Measurements from ENCODE around the gene ADGRV1.
"Not testable (repeated sequence)": the region's sequence is repeated elsewhere in the genome, so short reads cannot be mapped to it uniquely, and the experiment has no call there.

ADGRV1 gene

GRCh38 chr5:90645024-90645610, 86.5 kb downstream of the ADGRV1 start:
- in situ Hi-C loops (cut with HindIII; ENCODE audit: low sequenced_read_pairs): no loop called here
- DNase-seq (ENCODE audit: low read depth): no peak
- H3K4me3 ChIP-seq (ENCODE audit: low read depth, low read length): no peak overlapping the region
- TF ChIP-seq CTCF (IDR thresholded peaks at IDR 0.05; ENCODE audit: low read depth, low read length, missing control alignments): no peak

GRCh38 chr5:90650767-90651166, 92.2 kb downstream of the ADGRV1 start:
- TF ChIP-seq CTCF (IDR thresholded peaks at IDR 0.05; ENCODE audit: low read depth, low read length, missing control alignments): no peak
- H3K4me3 ChIP-seq (ENCODE audit: low read depth, low read length): no peak overlapping the region
- no peak for DNase-seq (ENCODE audit: low read depth)
- in situ Hi-C loops (cut with HindIII; ENCODE audit: low sequenced_read_pairs): no loop called here

DNA sequence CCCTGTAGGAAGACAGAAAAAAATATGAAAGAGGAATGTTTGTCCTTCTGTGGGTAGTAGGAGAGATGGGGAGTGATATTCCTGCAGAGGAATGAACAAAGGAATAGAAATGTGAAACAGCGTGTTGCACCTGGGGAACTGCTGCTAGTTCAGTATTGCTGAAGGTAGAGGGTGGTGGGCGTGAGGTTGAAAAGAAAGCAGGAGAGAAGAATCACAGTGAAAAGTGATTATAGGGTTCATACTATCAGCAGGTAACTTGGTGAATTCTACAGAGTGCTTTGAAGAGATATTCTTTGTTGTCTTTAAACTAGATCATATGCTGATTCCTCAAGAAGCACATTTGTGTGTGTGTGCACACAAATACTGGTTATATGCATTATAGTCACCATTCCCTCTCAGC, 95.6 kb downstream of the ADGRV1 start:
- in situ Hi-C loops (cut with HindIII; ENCODE audit: low sequenced_read_pairs): no loop called here
- no peak for DNase-seq (ENCODE audit: low read depth)
- no peak for TF ChIP-seq CTCF (IDR thresholded peaks at IDR 0.05; ENCODE audit: low read depth, low read length, missing control alignments)
- H3K4me3 ChIP-seq (ENCODE audit: low read depth, low read length): no peak overlapping the region

- no peak for TF ChIP-seq CTCF (IDR thresholded peaks at IDR 0.05; ENCODE audit: low read depth, low read length, missing control alignments)
- no peak overlapping the region for H3K4me3 ChIP-seq (ENCODE audit: low read depth, low read length)
- in situ Hi-C loops (cut with HindIII; ENCODE audit: low sequenced_read_pairs): no loop called here
- DNase-seq (ENCODE audit: low read depth): no peak
Observed at GRCh38 chr5:90655423-90655822, 96.8 kb downstream of the ADGRV1 start.

DNA sequence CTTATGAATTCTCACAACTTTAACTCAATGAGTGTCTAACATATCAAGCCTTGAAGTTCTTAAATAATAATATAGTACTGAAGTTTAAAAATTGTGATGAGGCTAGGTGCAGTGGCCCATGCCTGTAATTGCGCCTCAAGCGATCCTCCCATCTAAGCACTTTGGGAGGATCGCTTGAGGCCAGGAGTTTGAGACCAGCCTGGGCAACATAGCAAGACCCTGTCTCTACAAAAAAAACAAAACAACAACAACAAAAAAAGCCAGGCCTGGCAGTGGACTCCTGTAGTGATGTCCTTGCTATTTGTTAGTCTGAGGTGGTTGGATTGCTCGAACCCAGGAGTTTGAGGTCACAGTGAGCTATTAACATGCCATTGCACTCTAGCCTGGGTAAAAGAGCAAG, 98.4 kb downstream of the ADGRV1 start:
- DNase-seq (ENCODE audit: low read depth): no peak
- no peak overlapping the region for H3K4me3 ChIP-seq (ENCODE audit: low read depth, low read length)
- in situ Hi-C loops (cut with HindIII; ENCODE audit: low sequenced_read_pairs): no loop called here
- no peak for TF ChIP-seq CTCF (IDR thresholded peaks at IDR 0.05; ENCODE audit: low read depth, low read length, missing control alignments)

- no peak overlapping the region for H3K4me3 ChIP-seq (ENCODE audit: low read depth, low read length)
- no peak for TF ChIP-seq CTCF (IDR thresholded peaks at IDR 0.05; ENCODE audit: low read depth, low read length, missing control alignments)
Observed at GRCh38 chr5:90657788-90658187, 99.2 kb downstream of the ADGRV1 start.

DNA sequence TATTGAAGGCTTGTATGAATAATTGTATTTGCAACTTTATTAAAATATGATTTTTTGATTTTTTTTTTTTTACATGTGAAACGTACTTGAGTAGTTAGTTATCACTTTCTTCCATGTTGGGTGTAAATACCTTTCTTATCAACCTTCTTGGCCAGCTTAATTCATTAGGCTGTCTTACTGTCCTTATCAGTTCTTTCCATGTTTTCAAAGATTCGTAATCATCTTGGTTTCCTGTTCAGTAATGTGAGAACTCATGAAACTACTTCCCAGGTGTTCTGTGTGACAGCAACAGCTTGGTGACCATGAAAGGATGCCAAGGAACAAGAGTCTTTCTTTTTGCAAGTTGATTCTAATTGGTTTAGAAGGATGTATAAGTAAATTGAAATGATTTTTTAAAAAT, 100.0 kb downstream of the ADGRV1 start:
- in situ Hi-C loops (cut with HindIII; ENCODE audit: low sequenced_read_pairs): no loop called here
- TF ChIP-seq CTCF (IDR thresholded peaks at IDR 0.05; ENCODE audit: low read depth, low read length, missing control alignments): no peak
- no peak for DNase-seq (ENCODE audit: low read depth)
- H3K4me3 ChIP-seq (ENCODE audit: low read depth, low read length): no peak overlapping the region

More at GRCh38 chr5:90657788-90658187, 99.2 kb downstream of the ADGRV1 start:
- in situ Hi-C loops (cut with HindIII; ENCODE audit: low sequenced_read_pairs): no loop called here
- no peak for DNase-seq (ENCODE audit: low read depth)

DNA sequence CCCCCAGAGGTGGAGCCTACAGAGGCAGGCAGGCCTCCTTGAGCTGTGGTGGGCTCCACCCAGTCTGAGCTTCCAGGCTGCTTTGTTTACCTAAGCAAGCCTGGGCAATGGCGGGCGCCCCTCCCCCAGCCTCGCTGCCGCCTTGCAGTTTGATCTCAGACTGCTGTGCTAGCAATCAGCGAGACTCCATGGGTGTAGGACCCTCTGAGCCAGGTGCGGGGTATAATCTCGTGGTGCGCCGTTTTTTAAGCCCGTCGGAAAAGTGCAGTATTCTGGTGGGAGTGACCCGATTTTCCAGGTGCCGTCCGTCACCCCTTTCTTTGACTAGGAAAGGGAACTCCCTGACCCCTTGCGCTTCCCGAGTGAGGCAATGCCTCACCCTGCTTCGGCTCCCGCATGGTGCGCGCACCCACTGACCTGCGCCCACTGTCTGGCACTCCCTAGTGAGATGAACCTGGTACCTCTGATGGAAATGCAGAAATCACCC, 109.5 kb downstream of the ADGRV1 start:
- H3K4me3 ChIP-seq (ENCODE audit: low read depth, low read length); DNase-seq (ENCODE audit: low read depth); in situ Hi-C loops (cut with HindIII; ENCODE audit: low sequenced_read_pairs): not testable (repeated sequence)

Data from astrocyte of the cerebellum (primary cell).